Colonic mucosa (tissue), 4 donors: ENCODE measurements around the gene MKRN1. TPM values are rescaled to one million over a fixed set of nuclear protein-coding genes. Genes with fewer than 3 reads are reported as not detected.
"Not testable (repeated sequence)": the region's sequence is repeated elsewhere in the genome, so short reads cannot be mapped to it uniquely, and the experiment has no call there.

Experiments used
- DNase-seq: peaks from one replicate; pipeline ENCODE4 v3.0.0-alpha.2; 2020
- H3K27ac ChIP-seq: fragments of 200-600 bp; one replicate; pipeline ENCODE4 v1.8.0; 2021
- H3K27me3 ChIP-seq: fragments of 200-600 bp; one replicate; pipeline ENCODE4 v1.8.0; 2021
- H3K36me3 ChIP-seq: fragments of 200-600 bp; one replicate; pipeline ENCODE4 v1.8.0; 2021
- H3K4me1 ChIP-seq: fragments of 200-600 bp; one replicate; pipeline ENCODE4 v1.8.0; 2021; ENCODE audit warnings: mild to moderate bottlenecking
- H3K4me3 ChIP-seq: fragments of 200-600 bp; one replicate; pipeline ENCODE4 v1.8.0; 2021
- H3K9ac ChIP-seq, 2 donors: one replicate each; pipeline ENCODE4 v1.7.0; 2013; ENCODE audit warnings: control low read depth in 2 of 2, low read depth in 2 of 2, low read length in 2 of 2
- H3K9me3 ChIP-seq: fragments of 200-600 bp; one replicate; pipeline ENCODE4 v1.8.0; 2021
- CTCF ChIP-seq: fragments of 200-600 bp; IDR thresholded peaks from one replicate; pipeline ENCODE4 v1.8.0; 2022; ENCODE audit warnings: antibody characterized with exemption, mild to moderate bottlenecking
- intact Hi-C: fragments of 100-400 bp; cut with DNase I; formaldehyde crosslinking; loops from one replicate; pipeline ENCODE4 v1.14.1; 2022
- total RNA-seq, 2 donors: library from RNA; stranded (reverse); fragmentation: NEBNext Ultra II Directional in 1 of 2; extraction: Animal tissue kit (Norgen Biotek cat#: 25700) in 1 of 2; gene quantifications; one replicate each; pipeline ENCODE4 v1.2.1, GENCODE V29; 2021
- donor health status: healthy.
- donor health status: DM: no; HTN: no; CAD: no.
- donor health status: DM: no; HTN: no; CAD: no.

MKRN1 gene
- total RNA-seq, 2 donors from 2014 or later, result 175 to 240 TPM

GRCh38 chr7:140416560-140416959 is 62.7 kb downstream of the MKRN1 start:
- Histone ChIP-seq H3K36me3 (no peaks in the 10 kb centered on the region), H3K27me3 (no peaks in the 10 kb centered on the region), H3K27ac (no peak overlapping the region), H3K4me3 (no peak overlapping the region), H3K9ac (no peak overlapping the region), H3K9me3 (no peaks in the 10 kb centered on the region), H3K4me1 (no peaks in the 10 kb centered on the region)
- intact Hi-C loops, result no loop called here
- no peak for TF ChIP-seq CTCF
- DNase-seq, result peak; percentile 68

GRCh38 chr7:140415816-140416215 is 63.5 kb downstream of the MKRN1 start:
- DNase-seq, result not testable (repeated sequence)

GRCh38 chr7:140415361-140415760 is 63.9 kb downstream of the MKRN1 start:
- Histone ChIP-seq H3K36me3 (no peaks in the 10 kb centered on the region), H3K27ac (no peak overlapping the region), H3K27me3 (no peaks in the 10 kb centered on the region), H3K4me1 (no peaks in the 10 kb centered on the region), H3K9ac (no peak overlapping the region), H3K4me3 (no peak overlapping the region), H3K9me3 (no peaks in the 10 kb centered on the region)
- DNase-seq, result no peak
- no peak for TF ChIP-seq CTCF
- intact Hi-C loops, result no loop called here

More at GRCh38 chr7:140415816-140416215, 63.5 kb downstream of the MKRN1 start:
- H3K27me3 ChIP-seq, H3K27ac ChIP-seq, H3K9me3 ChIP-seq, H3K4me1 ChIP-seq, H3K4me3 ChIP-seq, intact Hi-C loops, H3K36me3 ChIP-seq, H3K9ac ChIP-seq: not testable (repeated sequence)

DNA sequence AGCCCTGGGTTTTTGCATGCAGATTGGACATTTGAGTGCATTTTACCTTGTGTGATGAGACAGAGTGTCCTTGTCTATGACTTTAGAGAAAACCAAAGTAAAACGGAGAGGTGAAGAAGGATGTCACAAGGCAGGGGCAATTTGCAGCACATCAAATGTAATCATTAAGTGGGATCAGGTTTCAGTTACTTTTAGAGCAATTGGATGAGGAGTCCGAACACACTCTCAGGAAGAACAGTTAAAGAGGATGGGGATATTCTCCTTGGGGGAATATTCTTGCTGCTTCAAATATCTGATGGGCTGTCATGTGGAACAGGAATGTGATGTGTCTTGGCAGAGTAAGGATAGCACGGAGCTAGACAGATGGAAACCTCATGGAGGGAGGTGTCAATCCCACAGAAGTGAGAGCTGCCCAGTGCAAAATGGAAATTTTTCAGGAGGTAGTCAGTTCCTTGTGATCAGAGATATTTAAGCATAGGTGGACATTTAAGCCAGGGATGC is 74.7 kb downstream of the MKRN1 start:
- Histone ChIP-seq H3K4me3 (peak overlapping the region; percentile 47), H3K27ac (peak overlapping the region; percentile 45), H3K9ac (peak overlapping the region in 1 of 2 donors; percentile 89), H3K9me3 (no peaks in the 10 kb centered on the region), H3K4me1 (no peaks in the 10 kb centered on the region), H3K36me3 (no peaks in the 10 kb centered on the region), H3K27me3 (no peaks in the 10 kb centered on the region)
- TF ChIP-seq CTCF, result no peak
- no peak for DNase-seq
- intact Hi-C loops, result no loop called here

DNA sequence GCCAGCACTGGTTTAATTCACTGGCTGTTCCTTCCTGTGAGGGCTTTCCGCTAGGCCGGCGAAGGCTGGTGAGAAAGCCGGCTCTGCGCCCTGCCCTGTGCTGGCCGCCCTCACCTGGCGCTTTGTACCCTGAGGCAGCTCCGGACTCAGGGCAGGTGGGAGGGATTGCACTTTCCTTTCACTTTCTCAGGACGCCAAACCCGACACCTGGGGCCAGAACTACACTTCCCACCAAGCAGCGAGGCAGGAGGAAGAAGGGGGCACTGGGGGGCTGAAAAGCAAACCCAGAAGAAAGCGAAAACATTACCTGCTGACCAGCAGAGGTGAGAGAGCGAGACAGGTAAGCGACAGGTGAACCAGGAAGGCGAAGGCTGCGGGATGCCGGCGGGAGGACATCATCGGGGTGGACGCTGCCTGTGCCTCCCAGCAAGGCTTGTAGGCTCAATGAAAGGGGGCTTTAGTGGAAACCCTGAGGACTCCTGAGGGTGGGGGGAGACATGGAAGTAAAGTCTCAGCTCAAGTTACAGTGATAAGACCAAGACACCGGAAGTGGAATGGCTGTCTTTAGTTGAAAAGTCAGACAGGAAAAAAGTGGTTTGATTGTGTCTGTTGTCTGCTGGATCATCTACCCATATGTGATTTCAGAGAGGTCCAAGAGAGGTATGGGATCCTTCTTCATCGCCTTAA is 75.3 kb downstream of the MKRN1 start, which contains the start of gene RAB19:
TSS of gene RAB19 (plus strand) at position 181 of the 687 bp plus-strand sequence. CDS start 3,589 bp downstream, outside the sequence.
- H3K27ac ChIP-seq, result peak within 1 kb of the TSS; percentile 45
- intact Hi-C loops, result no loop called here
- DNase-seq, result peak; percentile 79
- H3K36me3 ChIP-seq, result no peaks in the 10 kb centered on the region
- no peaks in the 10 kb centered on the region for H3K9me3 ChIP-seq
- no peak for TF ChIP-seq CTCF
- peak within 1 kb of the TSS; percentile 74 to 89 for H3K9ac ChIP-seq
- peak within 1 kb of the TSS; percentile 47 for H3K4me3 ChIP-seq
- H3K27me3 ChIP-seq, result no peaks in the 10 kb centered on the region
- H3K4me1 ChIP-seq, result no peaks in the 10 kb centered on the region

Other genes starting within 250 kb of the MKRN1 start
- gene SLC37A3, start 81.0 kb downstream of the MKRN1 start, total RNA-seq, result 10 to 100 TPM; 47.8 to 52.9 TPM
- 10 to 100 TPM; 18.8 to 22.7 TPM for gene RAB19, start 75.4 kb downstream of the MKRN1 start, total RNA-seq
- gene DENND2A, start 161.3 kb upstream of the MKRN1 start, total RNA-seq, result 1 to 10 TPM; 7.4 to 9.2 TPM
- gene ADCK2, start 193.4 kb upstream of the MKRN1 start, total RNA-seq, result 10 to 100 TPM; 25.4 to 40.6 TPM
- 100 to 1,000 TPM; 281 to 309 TPM for gene NDUFB2, start 217.2 kb upstream of the MKRN1 start, total RNA-seq